Stimulated activated CD4-positive, alpha-beta T cell treated with anti-CD3 and anti-CD28 coated beads, Interleukin-12 subunit alpha, Interleukin-12 subunit beta, amount 100 ng/mL, for 24 hours (primary cell): ENCODE results near the gene ANKRD35.
"Not testable (repeated sequence)": the region's sequence is repeated elsewhere in the genome, so short reads cannot be mapped to it uniquely, and the experiment has no call there.

Source experiments
- DNase-seq, 2 experiments: peaks; one replicate each; pipeline ENCODE4 v3.0.0-alpha.2; 2020; ENCODE audit warnings: low read depth in 2 of 2

ANKRD35 gene

GRCh38 chr1:145858238-145858900 lies 27.3 kb downstream of the ANKRD35 start:
- DNase-seq = peak; percentile 12 to 38

DNA sequence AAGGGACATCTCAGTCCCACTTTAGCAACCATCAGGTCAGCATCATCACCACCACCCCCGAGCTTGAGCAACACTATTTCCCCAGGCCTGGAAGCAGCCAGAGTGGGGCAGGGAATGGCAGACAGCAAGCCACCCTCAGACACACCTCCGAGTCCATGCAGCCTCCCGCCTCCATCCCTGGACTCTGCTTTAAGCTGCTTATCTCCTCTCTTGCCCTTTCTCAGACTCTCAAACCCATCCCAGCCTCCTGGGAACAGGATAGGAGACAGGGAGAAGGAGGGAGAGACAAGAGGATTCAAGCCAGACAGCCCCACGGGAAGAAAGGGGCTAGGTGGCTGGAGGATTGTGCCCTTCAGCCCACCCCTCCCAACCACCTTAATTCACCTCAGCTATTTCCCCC lies 28.5 kb downstream of the ANKRD35 start:
- DNase-seq = no peak

DNA sequence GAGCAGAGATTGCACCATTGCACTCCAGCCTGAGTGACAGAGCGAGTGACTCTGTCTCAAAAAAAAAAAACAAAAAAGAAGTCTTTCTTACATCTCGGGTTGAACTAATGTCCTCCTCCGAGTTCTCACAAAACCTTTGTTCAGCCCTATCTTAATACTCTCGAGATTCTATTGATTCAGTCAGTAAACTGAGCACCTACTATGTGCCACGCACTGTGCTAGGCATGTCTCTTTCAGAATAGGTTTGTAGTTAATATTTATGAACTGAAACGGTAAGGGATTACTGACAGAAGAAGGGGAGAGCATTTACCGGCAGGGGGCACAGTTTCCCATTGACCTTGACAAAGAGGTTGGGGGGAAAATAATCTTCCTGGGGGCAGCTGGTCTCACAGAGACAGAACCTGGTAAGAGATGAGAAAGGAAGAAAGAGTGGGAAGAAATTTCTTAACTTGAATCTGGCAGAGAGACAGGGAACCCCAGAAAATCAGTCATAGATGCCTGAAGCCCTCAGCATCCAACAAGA lies 30.2 kb downstream of the ANKRD35 start:
- no peak for DNase-seq

DNA sequence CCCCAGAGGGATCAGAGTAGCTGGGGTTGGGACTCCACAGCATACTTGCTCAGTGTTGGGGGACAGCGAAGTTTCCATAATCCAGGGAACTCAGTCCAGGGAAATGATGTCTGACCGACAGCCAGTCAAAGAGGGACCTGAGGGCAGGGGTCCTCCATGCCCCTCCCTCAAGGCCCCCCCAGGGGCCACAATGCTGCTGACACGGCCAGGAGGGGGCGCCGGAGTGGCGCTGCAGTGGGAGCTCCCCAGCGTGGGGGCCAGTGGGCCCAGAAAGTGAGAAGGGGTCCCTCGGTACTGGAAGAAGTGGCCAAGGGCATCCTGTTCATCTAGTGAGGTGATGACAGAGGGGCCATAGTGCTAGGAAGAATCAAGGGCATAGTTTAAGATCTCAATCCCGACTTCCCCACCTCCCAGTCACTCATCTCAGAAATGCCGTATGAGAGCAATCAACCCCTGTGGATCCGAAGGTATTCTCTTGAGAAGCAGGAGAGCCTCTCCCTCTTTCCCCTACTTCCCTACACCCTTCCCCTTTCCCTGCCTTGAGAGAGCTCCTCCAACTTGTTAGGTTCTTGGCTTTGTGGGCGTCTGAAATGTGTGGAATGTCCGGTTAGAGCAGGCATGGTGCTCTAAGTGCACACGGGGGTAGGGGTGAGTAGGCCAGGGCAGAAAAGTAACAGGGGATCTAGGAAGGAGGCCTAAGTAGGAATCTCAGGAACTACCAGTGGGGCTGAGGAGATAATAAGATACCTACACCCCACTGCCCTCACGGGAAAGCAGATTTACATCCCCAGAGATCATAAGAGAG lies 36.1 kb downstream of the ANKRD35 start:
- DNase-seq = no peak

DNA sequence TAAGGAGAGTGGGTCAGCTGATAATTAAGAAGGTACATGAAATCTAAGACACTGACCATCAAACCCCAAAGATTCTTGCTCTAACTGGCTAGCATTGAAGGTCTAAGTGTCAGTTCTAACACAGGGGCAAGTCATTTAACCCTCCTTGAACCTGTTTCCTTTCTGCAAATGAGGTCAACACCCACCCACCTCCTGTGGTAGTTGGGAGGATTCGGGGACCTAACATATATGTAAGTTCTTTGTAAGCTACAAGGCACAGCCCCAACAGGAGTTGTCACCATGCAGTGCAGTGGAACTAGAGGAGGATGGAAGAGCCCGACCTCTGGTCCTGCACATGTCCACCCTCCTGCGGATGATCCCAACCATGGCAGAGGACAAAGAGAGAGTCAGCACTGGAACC lies 37.8 kb downstream of the ANKRD35 start:
- no peak for DNase-seq

- DNase-seq = no peak
Observed at GRCh38 chr1:145846201-145846612, 39.5 kb downstream of the ANKRD35 start.

DNA sequence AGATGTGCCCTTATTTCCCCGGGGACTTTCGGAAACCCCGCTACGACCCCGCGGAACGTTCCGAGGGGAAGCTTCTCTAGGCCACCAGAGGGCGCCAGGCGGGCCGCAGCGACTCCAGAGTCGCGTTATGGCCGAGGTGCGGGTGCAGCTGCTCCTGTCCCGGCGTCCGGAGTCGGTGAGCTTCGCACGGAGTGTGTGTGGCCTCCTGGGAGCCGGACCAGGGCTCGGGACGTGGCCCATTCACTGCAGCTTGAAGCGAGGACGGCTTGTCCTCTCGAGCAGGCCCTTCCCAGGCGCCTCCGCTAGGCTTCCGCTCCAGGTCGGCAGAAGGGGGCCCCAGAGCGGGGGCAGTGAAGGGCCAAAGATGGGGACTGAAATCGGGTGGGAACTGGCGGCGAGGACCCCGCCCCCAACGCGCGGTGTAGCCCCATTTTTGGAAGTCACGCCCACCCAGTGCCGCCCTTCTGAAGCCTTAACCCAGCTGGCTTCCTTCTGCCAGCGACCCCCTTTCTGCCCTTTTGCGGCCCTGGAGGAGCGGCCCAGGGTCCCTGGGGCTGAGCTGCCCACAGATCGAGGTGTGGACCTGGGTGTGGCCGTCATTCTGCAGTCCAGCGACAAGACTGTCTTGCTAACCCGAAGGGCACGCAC lies 40.0 kb downstream of the ANKRD35 start, which contains the start of gene NUDT17:
Gene NUDT17 (plus strand): TSS at position 117 of the 648 bp plus-strand sequence. CDS start 11 bp downstream, at position 128.
- peak; percentile 46 to 57 for DNase-seq

DNA sequence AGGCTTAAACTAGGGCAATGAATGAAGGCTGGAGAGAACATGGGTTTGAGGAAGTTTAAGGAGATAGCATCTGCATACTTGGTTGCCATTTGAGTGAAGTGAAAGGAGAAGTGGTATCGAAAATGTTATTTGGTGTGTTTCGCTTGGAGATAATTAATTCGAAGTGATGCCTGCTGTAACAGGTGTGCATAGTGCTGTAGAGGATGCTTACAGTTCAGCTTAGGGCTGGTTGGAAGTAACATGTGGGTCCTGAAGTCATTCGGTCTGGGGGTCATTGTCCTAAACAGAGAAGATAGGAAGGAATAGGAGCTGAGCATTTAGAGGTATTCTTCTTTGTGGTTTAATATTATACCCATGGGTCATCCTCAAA lies 40.5 kb downstream of the ANKRD35 start:
- DNase-seq = no peak

DNA sequence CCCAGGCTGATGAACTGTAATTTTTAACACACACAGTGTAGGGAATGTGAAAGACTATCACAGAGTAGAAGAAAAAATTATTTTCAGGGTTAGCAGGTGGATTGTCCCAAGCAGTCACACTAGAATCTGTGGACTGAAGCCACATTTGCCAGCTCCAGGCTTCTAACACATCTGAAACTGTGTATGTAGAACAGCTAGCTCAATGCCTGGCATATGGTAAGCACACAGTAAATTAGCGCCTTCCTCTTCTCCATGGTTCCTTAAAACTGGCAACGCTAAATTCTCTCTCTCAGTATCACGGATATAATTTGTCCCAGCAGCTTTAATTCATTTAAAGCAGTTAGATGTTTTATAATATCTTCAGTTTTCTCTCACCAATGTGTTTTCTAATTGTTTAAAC lies 42.6 kb downstream of the ANKRD35 start:
- DNase-seq = no peak

DNA sequence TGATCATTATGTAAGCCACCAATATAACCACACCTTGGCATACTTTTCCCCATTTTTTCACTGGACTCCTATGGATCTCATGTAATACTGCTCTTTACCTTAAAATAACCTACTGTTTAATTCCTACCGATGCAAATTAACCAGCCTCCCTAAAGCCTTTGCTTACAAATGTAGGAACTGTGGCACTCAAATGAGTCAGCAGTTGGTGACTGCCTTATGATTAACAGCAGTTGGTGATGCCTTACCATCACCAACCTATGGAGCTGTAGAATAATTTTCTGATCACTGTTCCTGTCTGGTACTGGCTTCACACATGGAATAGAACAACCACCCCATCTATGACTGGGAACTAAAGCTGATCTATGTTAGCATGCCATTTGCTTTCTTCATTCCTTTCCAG lies 48.0 kb downstream of the ANKRD35 start:
- no peak for DNase-seq

- DNase-seq = not testable (repeated sequence)
Observed at GRCh38 chr1:145830810-145831209, 54.9 kb downstream of the ANKRD35 start.

DNA sequence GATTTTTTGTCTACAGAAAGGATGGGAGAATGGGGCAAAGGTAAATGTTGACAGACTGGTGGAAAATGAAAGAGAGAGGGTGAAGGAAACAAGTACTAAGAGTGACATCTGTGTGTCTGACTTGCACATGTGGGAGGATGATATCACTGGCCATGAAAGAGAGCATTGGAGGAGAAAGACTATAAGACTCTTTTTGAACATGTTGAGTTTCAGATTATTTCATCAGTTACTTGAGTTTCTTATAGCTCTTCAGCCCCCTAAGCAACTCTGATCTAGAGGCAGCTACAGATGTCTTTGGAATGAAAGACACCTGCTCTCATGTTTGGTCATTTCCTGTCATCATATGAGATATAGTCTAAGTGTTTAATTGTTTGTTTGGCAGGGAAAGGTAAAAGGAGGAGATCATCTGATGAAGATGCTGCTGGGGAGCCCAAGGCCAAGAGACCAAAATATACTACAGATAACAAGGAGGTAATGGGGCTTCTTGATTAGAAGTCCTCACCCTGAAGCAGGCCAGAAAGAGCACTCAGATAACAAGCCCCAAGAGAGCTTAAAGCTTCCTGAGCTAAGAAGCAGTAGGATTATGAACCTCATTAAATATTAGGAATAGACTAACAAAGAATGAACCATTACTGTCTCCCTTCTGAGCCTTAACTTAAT lies 57.2 kb downstream of the ANKRD35 start:
- DNase-seq = no peak

DNA sequence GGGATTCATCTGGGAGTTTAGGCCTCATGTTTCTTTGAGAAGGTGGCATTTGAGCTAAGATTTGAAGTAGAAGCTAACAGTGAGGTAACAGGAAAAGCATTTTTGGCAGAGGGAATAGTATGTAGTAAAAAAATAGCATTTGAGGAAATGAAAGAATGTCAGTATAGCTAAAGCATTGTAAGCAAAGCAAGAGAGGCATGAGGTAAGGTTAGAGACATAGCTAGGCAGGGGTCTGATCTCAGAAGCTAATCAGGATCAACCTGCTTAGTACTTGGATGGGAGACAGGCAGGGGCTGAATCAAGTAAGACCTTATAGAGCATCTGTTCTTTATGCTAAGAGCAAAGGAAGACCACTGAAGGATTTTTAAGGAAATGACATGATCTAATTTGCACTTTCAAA lies 57.7 kb downstream of the ANKRD35 start:
- no peak for DNase-seq

DNA sequence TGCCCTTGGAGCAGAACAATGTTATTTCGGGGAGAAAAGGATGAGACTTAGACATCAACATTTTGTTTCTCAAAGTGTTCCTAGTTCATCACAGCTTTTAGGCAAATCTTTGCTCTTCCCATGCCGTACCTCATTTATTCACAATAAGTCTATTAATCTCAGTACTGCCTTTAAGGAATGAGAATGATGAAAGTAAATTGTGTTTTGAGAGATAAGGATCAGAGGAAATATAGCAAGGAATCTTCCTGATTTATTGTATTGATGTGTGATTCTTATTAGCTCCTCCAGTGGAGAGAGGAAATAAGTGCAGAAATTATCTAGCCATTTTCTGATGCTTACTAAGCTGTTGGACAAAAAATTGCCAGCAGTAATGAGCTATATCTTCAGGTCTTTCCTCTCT lies 59.6 kb downstream of the ANKRD35 start:
- no peak for DNase-seq

DNA sequence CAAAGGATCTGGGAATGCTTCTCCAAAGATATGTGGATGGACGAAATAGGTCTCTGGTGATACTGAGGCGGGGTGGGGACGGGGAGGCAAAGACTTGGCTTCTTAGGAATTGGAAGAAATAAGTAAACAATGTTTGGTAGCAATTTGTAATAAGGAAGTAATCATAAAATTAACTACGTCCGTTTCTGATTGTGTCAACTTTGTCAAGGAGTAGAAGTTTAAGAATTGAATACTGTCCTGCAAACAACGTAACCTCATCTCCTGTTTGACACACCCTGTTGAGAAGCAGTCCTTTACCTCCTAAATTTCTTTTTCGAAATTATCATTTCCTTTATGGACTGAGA lies 61.2 kb downstream of the ANKRD35 start:
- no peak for DNase-seq

DNA sequence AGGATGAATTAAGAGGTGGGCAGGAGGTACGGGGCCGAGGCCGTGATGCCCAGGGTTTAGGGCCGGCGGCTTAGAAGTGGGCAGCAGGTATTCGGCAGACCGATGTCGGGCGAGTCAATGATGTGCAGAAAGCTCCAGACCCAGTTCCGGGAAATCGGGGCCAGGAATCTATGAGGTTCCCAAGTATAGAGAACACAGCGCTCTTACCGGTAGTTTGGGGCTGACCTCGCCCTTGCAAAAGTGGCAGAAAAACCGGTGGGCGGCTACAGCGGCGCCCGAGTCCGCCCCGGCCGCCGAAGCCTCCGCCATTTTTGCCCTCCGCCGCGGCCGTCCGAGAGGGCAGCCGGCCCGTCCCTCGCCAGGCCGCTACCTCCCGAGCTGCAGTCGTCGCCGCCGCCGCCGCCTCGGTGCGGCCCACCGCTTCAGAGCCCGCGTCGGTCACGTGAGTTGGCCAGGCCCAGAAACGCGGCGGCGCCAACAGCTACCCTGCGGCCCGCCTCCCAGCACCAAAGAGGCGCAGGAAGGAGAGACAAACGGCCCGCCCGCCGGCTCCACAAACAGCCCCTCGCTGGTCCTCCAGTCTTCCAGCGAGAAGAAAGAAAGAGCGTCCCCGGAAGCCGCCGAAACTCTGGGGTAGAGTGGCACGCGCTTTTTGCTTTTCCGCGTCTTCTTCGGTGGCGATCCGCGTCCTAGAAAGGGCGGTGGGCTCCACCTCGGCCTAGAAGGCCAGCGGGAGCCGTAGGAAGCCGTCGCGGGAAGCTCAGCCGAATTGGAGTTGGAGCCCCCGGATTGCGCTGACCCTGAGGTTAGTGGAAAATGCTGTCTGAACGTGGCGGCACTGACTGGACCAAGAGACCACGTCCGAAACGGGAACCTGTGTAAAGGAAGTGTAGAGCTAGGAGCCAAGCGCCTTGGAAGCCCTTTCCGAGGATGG lies 61.8 kb downstream of the ANKRD35 start, which contains the start of the genes POLR3C and RNF115:
Gene POLR3C (plus strand): TSS at position 636 of the 934 bp plus-strand sequence. CDS start 1,577 bp downstream, outside the sequence.
Gene RNF115 (minus strand): TSS at position 531 of the 934 bp plus-strand sequence. CDS start 222 bp downstream, at position 309.
- peak; percentile 66 to 72 for DNase-seq

- DNase-seq = not testable (repeated sequence)
Observed at GRCh38 chr1:145822779-145823331, 62.8 kb downstream of the ANKRD35 start.

GRCh38 chr1:145818095-145818494 lies 67.6 kb downstream of the ANKRD35 start:
- not testable (repeated sequence) for DNase-seq
